ACC112 (cell line): ENCODE data around the gene CPN1.

ENCODE experiments used
- H2AFZ ChIP-seq: fragments of 200-600 bp; sonication (generic); one replicate; pipeline ENCODE4 v1.6.0; 2017; ENCODE audit warnings: antibody characterized with exemption, low read length; ENCODE audit not compliant: unreplicated experiment
- H3K27ac ChIP-seq: fragments of 200-600 bp; sonication (generic); 2 replicates; pipeline ENCODE4 v1.5.1; 2014; ENCODE audit warnings: low read depth, mild to moderate bottlenecking, antibody characterized with exemption, low read length, moderate library complexity
- H3K27me3 ChIP-seq: fragments of 200-600 bp; sonication (generic); 2 replicates; pipeline ENCODE4 v1.6.1; 2014; ENCODE audit warnings: mild to moderate bottlenecking, antibody characterized with exemption, low read length, moderate library complexity, mixed read lengths; ENCODE audit not compliant: insufficient read depth
- H3K36me3 ChIP-seq: fragments of 200-600 bp; sonication (generic); 2 replicates; pipeline ENCODE4 v1.6.1; 2016; ENCODE audit warnings: mild to moderate bottlenecking, antibody characterized with exemption, low read length, moderate library complexity, mixed read lengths; ENCODE audit not compliant: insufficient read depth
- H3K4me1 ChIP-seq: fragments of 200-600 bp; sonication (generic); one replicate; pipeline ENCODE4 v1.6.1; 2016; ENCODE audit warnings: low read length, mixed read lengths; ENCODE audit not compliant: insufficient read depth, unreplicated experiment, control insufficient read depth
- H3K4me3 ChIP-seq: fragments of 200-600 bp; sonication (generic); 2 replicates; pipeline ENCODE4 v1.5.1; 2014; ENCODE audit warnings: mild to moderate bottlenecking, low read depth, low read length
- H3K79me2 ChIP-seq: fragments of 200-600 bp; sonication (generic); one replicate; pipeline ENCODE4 v1.6.0; 2016; ENCODE audit warnings: low read length; ENCODE audit not compliant: control insufficient read depth, unreplicated experiment, insufficient read depth

The CPN1 gene

GRCh38 chr10:99999319-100000108, 82.2 kb downstream of the CPN1 start:
- 0 out of 2 replicates have a peak overlapping the region, but pooled peaks have one; percentile 16 for H3K27ac ChIP-seq
- no peaks in the 10 kb centered on the region for H3K27me3 ChIP-seq
- H3K4me1 ChIP-seq: peaks cover 66% of the 10 kb centered on the region
- H3K4me3 ChIP-seq: no peak overlapping the region
- peaks cover 97% of the 10 kb centered on the region for H3K79me2 ChIP-seq
- H2AFZ ChIP-seq: no peak overlapping the region
- H3K36me3 ChIP-seq: peaks cover 10% of the 10 kb centered on the region

DNA sequence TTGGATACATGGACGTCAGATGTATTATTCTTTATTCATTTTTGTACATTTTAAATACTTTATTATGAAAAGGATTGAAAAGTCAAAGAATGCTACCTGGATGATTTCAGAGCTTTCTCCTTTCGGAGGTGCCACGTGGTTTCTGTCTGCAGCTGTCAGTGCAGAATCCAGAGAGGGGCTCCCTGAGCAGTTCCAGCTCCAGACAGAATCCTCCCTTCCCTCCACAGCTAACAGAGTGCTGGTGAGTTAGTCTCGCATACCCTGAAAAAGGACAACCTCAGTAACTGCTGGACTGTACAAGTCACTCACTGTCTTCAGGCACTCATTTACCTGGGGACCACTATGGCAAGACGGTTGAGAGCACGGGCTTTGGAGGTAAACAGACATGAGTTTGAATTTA, 82.8 kb downstream of the CPN1 start:
- H3K36me3 ChIP-seq: peaks cover 10% of the 10 kb centered on the region
- H3K4me3 ChIP-seq: no peak overlapping the region
- peak overlapping the region; percentile 16 for H3K27ac ChIP-seq
- no peak overlapping the region for H2AFZ ChIP-seq
- H3K27me3 ChIP-seq: no peaks in the 10 kb centered on the region
- peaks cover 95% of the 10 kb centered on the region for H3K79me2 ChIP-seq
- H3K4me1 ChIP-seq: peaks cover 66% of the 10 kb centered on the region

GRCh38 chr10:99996671-99997648, 84.7 kb downstream of the CPN1 start:
- Histone ChIP-seq H3K4me3 (peak overlapping the region; percentile 49), H2AFZ (no peak overlapping the region), H3K36me3 (peaks cover 10% of the 10 kb centered on the region; the same call in 1 of the 2 replicates), H3K4me1 (peaks cover 59% of the 10 kb centered on the region), H3K27ac (peak overlapping the region; percentile 98), H3K27me3 (no peaks in the 10 kb centered on the region), H3K79me2 (peaks cover 95% of the 10 kb centered on the region)

- Histone ChIP-seq H3K4me3 (no peak overlapping the region), H3K36me3 (peaks cover 10% of the 10 kb centered on the region; the same call in 1 of the 2 replicates), H3K27ac (peak overlapping the region; percentile 98), H3K79me2 (peaks cover 95% of the 10 kb centered on the region), H3K4me1 (peaks cover 53% of the 10 kb centered on the region), H2AFZ (no peak overlapping the region), H3K27me3 (no peaks in the 10 kb centered on the region)
Measured at GRCh38 chr10:99995713-99996112, 86.0 kb downstream of the CPN1 start.

DNA sequence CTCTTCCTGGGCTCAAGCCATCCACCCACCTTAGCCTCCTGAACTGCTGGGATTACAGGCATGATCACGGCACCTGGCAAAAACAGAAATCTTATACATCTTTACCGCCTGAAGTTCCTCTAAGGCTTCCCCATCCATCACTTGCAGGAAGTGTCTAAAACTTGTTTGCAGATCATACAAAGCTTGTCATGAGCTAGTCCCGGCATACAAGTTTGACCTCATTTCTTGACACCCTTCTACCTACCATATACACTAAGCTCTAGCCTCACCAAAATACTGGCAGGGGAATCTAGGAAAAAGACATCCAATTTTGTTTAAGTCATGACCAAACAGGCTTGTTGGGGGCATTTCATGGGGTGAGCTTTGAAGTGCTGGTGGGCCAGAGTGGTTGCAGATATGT, 86.4 kb downstream of the CPN1 start:
- H3K27me3 ChIP-seq: no peaks in the 10 kb centered on the region
- H2AFZ ChIP-seq: no peak overlapping the region
- H3K27ac ChIP-seq: peak overlapping the region; percentile 98
- peaks cover 49% of the 10 kb centered on the region for H3K4me1 ChIP-seq
- H3K79me2 ChIP-seq: peaks cover 93% of the 10 kb centered on the region
- H3K36me3 ChIP-seq: peaks cover 10% of the 10 kb centered on the region; the same call in 1 of the 2 replicates
- H3K4me3 ChIP-seq: no peak overlapping the region

DNA sequence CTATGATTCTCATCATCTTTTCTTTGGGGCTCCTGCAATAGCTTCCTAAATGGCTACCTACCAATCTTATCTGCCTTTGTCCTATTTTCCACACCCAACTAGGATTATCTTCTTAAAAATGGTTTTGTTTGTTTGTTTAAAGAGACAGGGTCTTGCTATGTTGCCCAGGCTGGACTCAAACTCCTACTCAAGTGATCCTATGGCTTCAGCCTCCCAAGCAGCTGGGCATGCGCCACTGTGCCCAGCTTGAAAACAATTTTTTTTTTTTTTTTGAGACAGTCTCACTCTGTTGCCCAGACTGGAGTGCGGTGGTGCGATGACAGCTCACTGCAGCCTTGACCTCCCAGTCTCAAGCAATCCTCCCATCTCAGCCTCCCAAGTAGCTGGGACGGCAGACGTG, 86.9 kb downstream of the CPN1 start:
- no peak overlapping the region for H2AFZ ChIP-seq
- H3K4me1 ChIP-seq: peaks cover 45% of the 10 kb centered on the region
- no peaks in the 10 kb centered on the region for H3K27me3 ChIP-seq
- peak overlapping the region; percentile 31; the same call in 1 of the 2 replicates for H3K4me3 ChIP-seq
- H3K27ac ChIP-seq: peak overlapping the region; percentile 98
- peaks cover 93% of the 10 kb centered on the region for H3K79me2 ChIP-seq
- H3K36me3 ChIP-seq: peaks cover 11% of the 10 kb centered on the region; the same call in 1 of the 2 replicates

GRCh38 chr10:99993701-99994689, 87.7 kb downstream of the CPN1 start:
- Histone ChIP-seq H3K4me1 (peaks cover 38% of the 10 kb centered on the region), H3K27me3 (no peaks in the 10 kb centered on the region), H3K79me2 (peaks cover 93% of the 10 kb centered on the region), H2AFZ (no peak overlapping the region), H3K27ac (peak overlapping the region; percentile 98), H3K4me3 (peak overlapping the region; percentile 44), H3K36me3 (peaks cover 7% of the 10 kb centered on the region; the same call in 1 of the 2 replicates)
